GM12872 (cell line): ENCODE results near the gene MAP4K5.

ENCODE experiments used
- TF ChIP-seq, protein P1 (sequence below): IDR thresholded peaks from 3 replicates; pipeline ENCODE4 v1.5.1; 2011; ENCODE audit warnings: low read depth, mild to moderate bottlenecking, low read length, moderate library complexity; ENCODE audit not compliant: insufficient read depth

Gene MAP4K5

DNA sequence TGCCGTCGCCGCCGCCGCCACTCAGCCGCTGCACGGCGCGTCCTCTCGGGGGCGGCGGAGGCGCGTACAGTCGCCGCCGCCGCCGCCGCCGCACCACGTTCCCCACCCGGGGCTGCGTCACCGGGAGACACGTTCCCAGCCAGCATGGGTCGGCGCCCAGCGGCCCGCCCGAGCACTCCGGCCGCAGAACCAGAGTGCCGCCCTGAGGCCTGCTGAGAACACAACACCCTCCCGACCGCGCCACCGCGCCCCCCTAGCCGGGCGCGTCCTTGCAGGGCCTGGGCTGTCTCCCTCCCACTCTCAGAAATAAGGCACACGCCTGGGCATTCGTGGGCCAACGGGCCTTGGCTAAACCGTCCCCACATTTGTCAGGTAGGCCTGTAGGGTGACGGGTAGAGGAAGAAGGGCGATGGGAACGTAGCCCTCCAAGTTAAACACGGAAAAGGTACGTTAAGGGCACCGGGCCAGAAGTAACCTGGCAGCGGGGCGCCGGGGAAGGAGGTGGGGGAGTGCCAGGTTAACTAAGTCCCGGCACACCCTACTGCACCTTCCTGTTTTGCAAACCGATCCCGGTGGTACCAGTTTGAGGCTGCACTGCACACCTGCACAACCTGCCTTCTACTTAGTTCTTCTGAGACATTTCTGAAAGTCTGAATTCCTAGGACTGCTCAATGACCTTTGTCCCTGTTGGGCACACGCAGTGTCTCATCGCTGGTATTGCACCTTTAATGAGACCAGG is at the start of gene MAP4K5:
MAP4K5 (minus strand) TSS at position 68 of the 739 bp plus-strand sequence. CDS start 520 bp downstream, outside the sequence.
- TF ChIP-seq, protein P1, sequence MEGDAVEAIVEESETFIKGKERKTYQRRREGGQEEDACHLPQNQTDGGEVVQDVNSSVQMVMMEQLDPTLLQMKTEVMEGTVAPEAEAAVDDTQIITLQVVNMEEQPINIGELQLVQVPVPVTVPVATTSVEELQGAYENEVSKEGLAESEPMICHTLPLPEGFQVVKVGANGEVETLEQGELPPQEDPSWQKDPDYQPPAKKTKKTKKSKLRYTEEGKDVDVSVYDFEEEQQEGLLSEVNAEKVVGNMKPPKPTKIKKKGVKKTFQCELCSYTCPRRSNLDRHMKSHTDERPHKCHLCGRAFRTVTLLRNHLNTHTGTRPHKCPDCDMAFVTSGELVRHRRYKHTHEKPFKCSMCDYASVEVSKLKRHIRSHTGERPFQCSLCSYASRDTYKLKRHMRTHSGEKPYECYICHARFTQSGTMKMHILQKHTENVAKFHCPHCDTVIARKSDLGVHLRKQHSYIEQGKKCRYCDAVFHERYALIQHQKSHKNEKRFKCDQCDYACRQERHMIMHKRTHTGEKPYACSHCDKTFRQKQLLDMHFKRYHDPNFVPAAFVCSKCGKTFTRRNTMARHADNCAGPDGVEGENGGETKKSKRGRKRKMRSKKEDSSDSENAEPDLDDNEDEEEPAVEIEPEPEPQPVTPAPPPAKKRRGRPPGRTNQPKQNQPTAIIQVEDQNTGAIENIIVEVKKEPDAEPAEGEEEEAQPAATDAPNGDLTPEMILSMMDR, result peak; percentile 93

DNA sequence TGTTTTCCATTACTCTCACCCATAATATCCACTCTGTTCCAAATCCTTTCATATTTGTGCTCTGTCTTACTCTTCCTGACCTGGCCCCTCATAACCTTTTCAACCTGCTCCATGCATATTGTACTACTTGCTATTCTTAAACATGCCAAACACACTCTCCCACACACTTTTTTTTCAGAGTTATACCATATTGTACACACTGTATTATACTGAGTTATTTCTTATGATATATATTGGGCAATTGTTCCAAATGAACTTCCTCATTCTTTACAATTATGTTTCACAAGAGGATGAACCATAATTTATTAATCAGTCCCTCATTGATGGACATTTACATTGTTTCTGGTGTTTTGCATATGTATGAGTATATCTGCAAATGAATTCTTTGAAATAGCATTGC is 46.1 kb upstream of the MAP4K5 start:
- TF ChIP-seq, protein P1, result no peak

DNA sequence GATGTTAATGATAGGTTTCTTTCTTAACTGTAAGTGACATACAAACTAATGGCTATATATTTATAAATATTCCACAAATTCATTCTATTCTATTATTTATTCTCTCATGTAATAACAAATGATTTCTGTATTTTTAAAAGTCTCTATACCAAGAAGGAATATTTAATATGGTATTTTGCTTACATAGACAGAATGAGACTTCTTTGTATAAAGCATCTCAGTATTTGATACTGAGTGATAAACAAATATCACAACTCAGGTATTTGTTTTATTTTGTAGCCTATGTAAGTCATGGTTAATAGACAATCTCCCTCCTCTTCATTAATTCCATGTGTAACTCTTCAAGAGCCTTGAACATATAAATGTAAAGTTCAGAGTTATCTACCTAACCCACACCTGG is 45.6 kb upstream of the MAP4K5 start:
- TF ChIP-seq, protein P1, result no peak

DNA sequence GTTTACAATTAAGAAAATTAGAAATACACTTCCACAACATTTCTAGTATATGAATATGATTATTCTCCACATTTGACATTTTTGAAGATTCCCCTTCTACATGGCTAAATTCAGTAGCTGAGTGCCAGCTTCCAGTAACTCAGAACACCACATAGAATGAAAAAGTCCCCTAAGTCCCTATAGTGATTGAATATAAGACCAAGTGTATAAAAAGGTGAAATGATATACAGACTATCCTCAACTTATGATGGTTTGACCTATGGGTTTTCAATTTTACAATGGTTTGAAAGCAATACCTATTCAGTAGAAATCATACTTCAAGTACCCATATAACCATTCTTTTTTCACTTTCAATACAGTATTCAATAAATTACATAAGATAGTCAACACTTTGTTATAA is 43.4 kb upstream of the MAP4K5 start:
- TF ChIP-seq, protein P1, result no peak

DNA sequence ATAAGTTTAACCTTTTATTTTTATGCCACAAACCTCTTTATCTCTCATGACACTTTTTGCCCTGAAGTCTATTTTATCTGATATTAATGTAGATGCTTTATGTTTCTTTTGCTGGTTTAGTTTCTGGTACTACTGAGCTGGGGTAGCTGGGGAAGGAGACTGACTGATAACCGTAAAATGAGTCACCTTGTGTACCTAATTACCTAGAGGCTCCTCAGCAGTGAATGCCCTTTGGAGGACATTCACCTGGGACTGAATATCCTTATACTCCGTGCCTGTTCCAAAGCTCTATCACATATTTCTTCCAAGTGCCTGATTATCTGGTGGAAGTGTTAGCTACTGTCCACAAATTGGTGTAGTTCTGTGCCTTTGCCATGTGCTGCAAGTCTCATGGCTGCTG is 41.5 kb upstream of the MAP4K5 start:
- TF ChIP-seq, protein P1, result no peak

DNA sequence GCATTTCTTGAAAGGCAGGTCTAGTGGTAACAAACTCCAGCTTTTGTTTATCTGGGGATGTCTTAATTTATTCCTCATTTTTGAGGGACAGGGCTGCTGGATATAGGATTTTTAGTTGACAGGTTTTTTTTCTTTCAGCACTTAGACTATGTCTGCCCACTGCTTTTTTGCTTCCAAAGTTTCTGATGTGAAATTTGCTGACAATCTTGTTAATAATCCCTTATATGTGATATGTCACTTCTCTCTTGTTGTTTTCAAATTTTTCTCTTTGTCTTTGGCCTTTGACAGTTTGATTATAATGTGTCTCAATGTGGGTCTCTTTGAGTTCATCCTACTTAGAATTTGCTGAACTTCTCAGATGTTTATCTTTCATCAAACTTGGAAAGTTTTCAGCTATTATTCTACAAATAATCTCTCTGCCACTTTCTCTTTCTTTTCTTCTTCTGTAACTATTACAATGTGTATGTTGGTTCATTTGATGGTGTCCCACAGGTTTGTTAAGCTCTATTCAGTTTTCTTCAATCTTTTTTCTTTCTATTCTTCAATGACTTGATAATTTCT is 37.4 kb upstream of the MAP4K5 start:
- TF ChIP-seq, protein P1, result no peak

DNA sequence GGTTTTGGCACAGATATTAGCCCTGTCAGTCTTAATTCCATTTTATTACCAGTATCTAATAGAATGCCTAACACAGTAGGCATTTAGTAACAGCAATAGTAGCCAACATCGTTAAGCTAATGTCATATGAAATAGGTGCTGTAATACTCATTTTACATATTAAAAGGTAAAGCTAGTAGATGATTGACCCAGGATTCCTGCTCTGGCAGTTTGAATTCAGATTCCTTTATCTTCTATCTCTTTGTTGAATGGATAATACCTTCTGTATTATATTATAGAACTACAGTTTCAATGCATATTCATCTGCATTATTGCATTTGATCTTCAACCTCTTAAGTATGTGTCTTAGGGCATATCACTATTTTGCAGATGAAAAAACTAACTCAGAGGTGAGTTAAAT is 30.5 kb upstream of the MAP4K5 start:
- TF ChIP-seq, protein P1, result no peak
